IPS-15b (cell line): ENCODE data around the gene RAB11FIP4.

Experiments
- H3K27me3 ChIP-seq: one replicate; pipeline ENCODE4 v1.6.1; 2013; ENCODE audit warnings: low read length; ENCODE audit not compliant: control insufficient read depth, insufficient read depth
- H3K36me3 ChIP-seq: one replicate; pipeline ENCODE4 v1.6.1; 2013; ENCODE audit warnings: low read length; ENCODE audit not compliant: control insufficient read depth, insufficient read depth
- H3K4me1 ChIP-seq: one replicate; pipeline ENCODE4 v1.6.1; 2013; ENCODE audit warnings: mild to moderate bottlenecking, low read length; ENCODE audit not compliant: control insufficient read depth, insufficient read depth
- H3K4me3 ChIP-seq: one replicate; pipeline ENCODE4 v1.5.1; 2013; ENCODE audit warnings: low read depth, low read length
- H3K9ac ChIP-seq: one replicate; pipeline ENCODE4 v1.6.1; 2013; ENCODE audit warnings: low read depth, mild to moderate bottlenecking, low read length
- H3K9me3 ChIP-seq: one replicate; pipeline ENCODE4 v1.6.1; 2013; ENCODE audit warnings: mild to moderate bottlenecking, low read length; ENCODE audit not compliant: control insufficient read depth, insufficient read depth

RAB11FIP4 gene

GRCh38 chr17:31532081-31532480 is 140.6 kb downstream of the RAB11FIP4 start:
- no peak overlapping the region for H3K9ac ChIP-seq
- no peaks in the 10 kb centered on the region for H3K4me1 ChIP-seq
- no peak overlapping the region for H3K4me3 ChIP-seq
- no peaks in the 10 kb centered on the region for H3K9me3 ChIP-seq
- no peaks in the 10 kb centered on the region for H3K27me3 ChIP-seq
- H3K36me3 ChIP-seq: peaks cover 36% of the 10 kb centered on the region

DNA sequence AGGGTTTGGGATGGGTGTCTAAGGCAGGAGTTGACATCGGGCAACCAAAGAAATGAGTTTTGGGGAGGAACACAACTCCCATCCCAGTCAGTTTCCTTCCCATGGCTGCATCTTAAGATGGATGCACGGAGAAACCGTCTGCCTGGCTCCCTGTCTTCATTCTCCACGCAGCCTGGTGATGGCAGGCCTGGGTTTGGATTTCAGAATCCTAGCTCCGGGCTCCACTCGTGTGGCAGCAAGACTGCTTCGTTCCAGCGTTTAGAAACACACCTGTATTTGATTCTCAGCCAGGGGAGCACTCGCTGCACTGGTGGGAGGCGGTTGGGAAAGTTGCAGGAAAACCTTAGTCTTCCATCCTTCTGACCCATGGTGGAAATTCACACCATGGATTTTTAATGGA is 141.1 kb downstream of the RAB11FIP4 start:
- Histone ChIP-seq H3K27me3 (no peaks in the 10 kb centered on the region), H3K4me3 (no peak overlapping the region), H3K4me1 (no peaks in the 10 kb centered on the region), H3K36me3 (peaks cover 36% of the 10 kb centered on the region), H3K9ac (no peak overlapping the region), H3K9me3 (no peaks in the 10 kb centered on the region)

GRCh38 chr17:31533546-31534155 is 142.2 kb downstream of the RAB11FIP4 start:
- Histone ChIP-seq H3K36me3 (peaks cover 29% of the 10 kb centered on the region), H3K9ac (no peak overlapping the region), H3K4me3 (no peak overlapping the region), H3K4me1 (no peaks in the 10 kb centered on the region), H3K27me3 (no peaks in the 10 kb centered on the region), H3K9me3 (no peaks in the 10 kb centered on the region)

- Histone ChIP-seq H3K9ac (no peak overlapping the region), H3K27me3 (no peaks in the 10 kb centered on the region), H3K36me3 (peaks cover 24% of the 10 kb centered on the region), H3K4me3 (no peak overlapping the region), H3K9me3 (no peaks in the 10 kb centered on the region), H3K4me1 (no peaks in the 10 kb centered on the region)
Observed at GRCh38 chr17:31534223-31534888, 142.9 kb downstream of the RAB11FIP4 start.

GRCh38 chr17:31535581-31535981 is 144.1 kb downstream of the RAB11FIP4 start:
- Histone ChIP-seq H3K27me3 (no peaks in the 10 kb centered on the region), H3K9me3 (no peaks in the 10 kb centered on the region), H3K9ac (no peak overlapping the region), H3K36me3 (peaks cover 14% of the 10 kb centered on the region), H3K4me1 (no peaks in the 10 kb centered on the region), H3K4me3 (no peak overlapping the region)

DNA sequence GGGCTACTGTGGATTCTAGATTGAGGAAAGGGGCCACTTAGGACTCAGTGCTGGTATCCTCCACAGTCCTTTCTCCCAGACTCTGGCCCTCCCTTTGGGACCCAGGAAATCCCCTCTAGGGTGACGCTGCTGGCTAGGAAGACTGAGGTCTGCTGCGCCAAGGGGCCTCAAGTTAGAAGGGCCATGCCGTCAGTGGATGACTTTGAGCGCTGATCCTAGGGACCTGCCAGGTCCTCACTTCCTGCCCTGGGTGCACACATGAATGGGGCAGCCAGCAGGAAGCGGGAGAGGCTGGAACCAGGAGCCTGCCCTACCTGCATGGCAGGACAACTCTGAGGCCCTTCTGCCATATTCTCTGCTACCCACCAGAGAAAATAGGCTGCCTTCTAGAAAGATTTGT is 145.0 kb downstream of the RAB11FIP4 start:
- no peaks in the 10 kb centered on the region for H3K4me1 ChIP-seq
- no peak overlapping the region for H3K4me3 ChIP-seq
- no peaks in the 10 kb centered on the region for H3K27me3 ChIP-seq
- no peaks in the 10 kb centered on the region for H3K9me3 ChIP-seq
- peaks cover 6% of the 10 kb centered on the region for H3K36me3 ChIP-seq
- H3K9ac ChIP-seq: no peak overlapping the region

GRCh38 chr17:31537565-31538011 is 146.1 kb downstream of the RAB11FIP4 start:
- no peaks in the 10 kb centered on the region for H3K9me3 ChIP-seq
- no peaks in the 10 kb centered on the region for H3K36me3 ChIP-seq
- no peak overlapping the region for H3K9ac ChIP-seq
- no peaks in the 10 kb centered on the region for H3K4me1 ChIP-seq
- no peaks in the 10 kb centered on the region for H3K27me3 ChIP-seq
- no peak overlapping the region for H3K4me3 ChIP-seq

DNA sequence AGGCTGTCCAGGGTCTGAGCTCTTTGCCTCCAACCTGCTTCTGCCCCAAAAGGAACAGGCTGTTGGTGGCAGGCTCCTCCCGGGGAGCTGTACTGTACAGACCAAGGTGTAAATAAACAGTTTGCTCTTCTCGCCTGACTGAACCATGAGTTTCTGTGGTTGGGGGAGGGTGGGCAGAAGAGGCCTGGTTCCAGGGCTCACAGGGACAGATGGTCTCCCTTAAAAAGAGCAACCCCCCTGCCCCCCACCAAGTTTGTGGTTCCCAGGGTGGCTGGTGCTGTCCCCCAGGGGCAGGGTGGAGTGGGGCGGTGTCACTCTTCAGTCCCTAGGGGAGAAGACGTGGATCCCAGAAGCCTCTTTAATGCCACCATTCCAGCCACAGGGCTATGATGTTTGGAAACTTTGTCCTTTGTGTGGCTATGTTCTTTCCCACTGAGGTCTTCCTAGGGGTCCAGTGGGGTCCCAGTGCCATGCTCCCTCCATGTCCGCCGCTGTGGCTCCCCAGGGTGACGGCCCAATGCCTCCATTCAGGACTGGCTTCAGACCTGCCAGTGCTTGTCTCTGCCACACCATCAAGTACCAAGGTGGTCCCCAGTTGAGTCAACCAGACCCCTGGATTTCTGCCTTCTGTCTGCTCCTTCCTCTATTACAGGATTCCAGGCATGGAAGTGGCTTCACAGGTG is 146.7 kb downstream of the RAB11FIP4 start:
- no peaks in the 10 kb centered on the region for H3K9me3 ChIP-seq
- H3K9ac ChIP-seq: no peak overlapping the region
- no peaks in the 10 kb centered on the region for H3K36me3 ChIP-seq
- H3K4me3 ChIP-seq: no peak overlapping the region
- no peaks in the 10 kb centered on the region for H3K4me1 ChIP-seq
- H3K27me3 ChIP-seq: no peaks in the 10 kb centered on the region

DNA sequence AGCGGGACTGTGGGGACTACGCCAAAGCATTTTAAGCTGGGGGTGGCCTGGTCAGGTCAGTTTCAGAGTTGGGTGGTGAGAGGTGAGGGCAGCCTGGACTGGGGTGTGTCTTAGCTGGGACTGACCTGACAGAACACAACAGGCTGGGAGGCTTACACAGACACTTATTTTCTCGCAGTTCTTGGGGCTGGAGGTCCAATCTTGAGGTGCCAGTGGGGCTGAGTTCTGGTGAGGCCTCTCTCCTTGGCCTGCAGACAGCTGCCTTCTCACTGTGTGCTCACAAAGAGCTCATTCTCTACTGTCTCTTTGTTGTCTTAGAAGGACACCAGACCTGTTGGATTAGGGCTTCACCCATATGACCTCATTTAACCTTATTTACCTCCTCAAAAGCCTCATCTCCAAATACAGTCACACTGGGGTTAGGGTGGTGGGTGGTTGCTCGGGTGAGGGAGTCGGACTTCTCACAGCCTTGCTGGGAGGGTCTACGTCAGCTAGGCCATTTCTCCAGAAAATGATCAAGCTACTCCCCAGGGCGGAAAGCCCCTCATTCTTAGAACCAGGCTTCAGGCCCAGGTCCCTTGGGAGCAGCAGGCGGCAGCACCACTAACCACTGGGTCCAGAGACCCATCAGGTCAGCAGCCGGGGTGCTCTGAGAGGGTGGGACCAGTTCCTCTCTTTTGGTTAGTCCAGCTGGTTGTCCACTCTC is 149.3 kb downstream of the RAB11FIP4 start:
- Histone ChIP-seq H3K9ac (no peak overlapping the region), H3K27me3 (no peaks in the 10 kb centered on the region), H3K36me3 (no peaks in the 10 kb centered on the region), H3K4me1 (no peaks in the 10 kb centered on the region), H3K9me3 (no peaks in the 10 kb centered on the region), H3K4me3 (no peak overlapping the region)

- H3K4me3 ChIP-seq: no peak overlapping the region
- no peaks in the 10 kb centered on the region for H3K36me3 ChIP-seq
- H3K27me3 ChIP-seq: no peaks in the 10 kb centered on the region
- H3K9me3 ChIP-seq: no peaks in the 10 kb centered on the region
- no peaks in the 10 kb centered on the region for H3K4me1 ChIP-seq
- H3K9ac ChIP-seq: no peak overlapping the region
Observed at GRCh38 chr17:31541559-31541958, 150.1 kb downstream of the RAB11FIP4 start.

- H3K4me1 ChIP-seq: no peaks in the 10 kb centered on the region
- H3K9ac ChIP-seq: no peak overlapping the region
- no peaks in the 10 kb centered on the region for H3K27me3 ChIP-seq
- H3K4me3 ChIP-seq: no peak overlapping the region
- H3K9me3 ChIP-seq: no peaks in the 10 kb centered on the region
- no peaks in the 10 kb centered on the region for H3K36me3 ChIP-seq
Observed at GRCh38 chr17:31544186-31544585, 152.7 kb downstream of the RAB11FIP4 start.
